ENCODE measurements around the gene CUX1. TPM values are rescaled to one million over a fixed set of nuclear protein-coding genes. Genes with fewer than 3 reads are reported as not detected.
"Not testable (repeated sequence)": the region's sequence is repeated elsewhere in the genome, so short reads cannot be mapped to it uniquely, and the experiment has no call there.

The CUX1 gene
- total RNA-seq, 2 experiments from 2014 or later = 35.6 to 38.0 TPM

DNA sequence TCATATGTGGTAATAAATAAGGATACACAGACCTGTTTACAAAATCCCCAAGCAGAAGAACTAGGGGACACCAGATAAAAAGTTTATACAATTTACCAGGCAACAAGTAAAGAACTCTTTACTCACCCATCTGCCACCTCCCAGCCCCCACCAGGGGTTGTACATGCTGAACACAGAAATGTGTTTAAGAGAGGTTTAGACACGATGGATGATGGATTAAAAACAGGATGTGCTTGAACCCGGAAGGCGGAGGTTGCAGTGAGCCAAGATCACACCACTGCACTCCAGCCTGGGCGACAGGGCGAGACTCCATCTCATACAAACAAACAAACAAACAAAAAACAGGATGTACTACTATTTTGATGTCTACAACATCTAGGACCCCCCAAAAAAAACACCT, 511.4 kb downstream of the CUX1 start:
- POLR2A ChIA-PET; H3K4me3 Mint-ChIP-seq; H3K9me3 ChIP-seq (ENCODE audit: control insufficient read depth in 1 of 2, insufficient read depth in 1 of 2, low read length in 2 of 2); H3K9me3 Mint-ChIP-seq; ATAC-seq (ENCODE audit: poor library complexity); DNase-seq; intact Hi-C loops (cut with DNase I, micrococcal nuclease); H3K27ac ChIP-seq (ENCODE audit: low read depth in 1 of 2, low read length in 2 of 2); H3K4me1 ChIP-seq (ENCODE audit: insufficient read depth, low read length); CTCF ChIA-PET; H3K36me3 ChIP-seq (ENCODE audit: insufficient read depth, low read length); H3K27me3 ChIP-seq (ENCODE audit: control insufficient read depth in 1 of 2, insufficient read depth in 2 of 2, low read length in 2 of 2); H3K4me1 Mint-ChIP-seq (ENCODE audit: low read depth); H3K36me3 Mint-ChIP-seq (ENCODE audit: low read depth); H3K27ac Mint-ChIP-seq; H3K4me3 ChIP-seq (ENCODE audit: low read length): not testable (repeated sequence)
- H3K27me3 Mint-ChIP-seq = peaks cover 12% of the 10 kb centered on the region

DNA sequence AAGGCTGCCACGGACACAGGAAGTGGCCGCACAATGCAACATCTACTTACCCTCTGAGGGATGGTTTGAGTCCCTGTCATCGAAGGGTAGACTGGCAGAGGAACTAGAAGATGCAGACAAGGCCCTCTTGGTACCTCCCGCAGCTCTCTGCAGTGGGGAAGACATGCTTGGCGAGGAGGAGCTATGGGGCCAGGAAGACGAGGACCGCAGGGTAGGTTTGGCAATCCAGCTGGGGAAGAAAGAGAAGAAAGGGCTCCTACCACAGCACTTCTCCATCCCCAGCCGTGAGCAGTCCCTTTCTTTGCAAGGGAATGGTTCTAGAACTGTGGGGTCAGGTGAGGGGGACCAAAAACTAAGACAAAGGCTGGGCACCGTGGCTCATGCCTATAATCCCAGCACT, 511.9 kb downstream of the CUX1 start:
- H3K36me3 ChIP-seq (ENCODE audit: insufficient read depth, low read length); H3K4me3 ChIP-seq (ENCODE audit: low read length); DNase-seq; H3K27ac ChIP-seq (ENCODE audit: low read depth in 1 of 2, low read length in 2 of 2); H3K36me3 Mint-ChIP-seq (ENCODE audit: low read depth); POLR2A ChIA-PET; H3K9me3 ChIP-seq (ENCODE audit: control insufficient read depth in 1 of 2, insufficient read depth in 1 of 2, low read length in 2 of 2); H3K27me3 ChIP-seq (ENCODE audit: control insufficient read depth in 1 of 2, insufficient read depth in 2 of 2, low read length in 2 of 2); H3K4me1 ChIP-seq (ENCODE audit: insufficient read depth, low read length); H3K9me3 Mint-ChIP-seq; H3K4me3 Mint-ChIP-seq; H3K4me1 Mint-ChIP-seq (ENCODE audit: low read depth); ATAC-seq (ENCODE audit: poor library complexity); H3K27ac Mint-ChIP-seq; intact Hi-C loops (cut with DNase I, micrococcal nuclease); CTCF ChIA-PET: not testable (repeated sequence)
- peaks cover 12% of the 10 kb centered on the region for H3K27me3 Mint-ChIP-seq

DNA sequence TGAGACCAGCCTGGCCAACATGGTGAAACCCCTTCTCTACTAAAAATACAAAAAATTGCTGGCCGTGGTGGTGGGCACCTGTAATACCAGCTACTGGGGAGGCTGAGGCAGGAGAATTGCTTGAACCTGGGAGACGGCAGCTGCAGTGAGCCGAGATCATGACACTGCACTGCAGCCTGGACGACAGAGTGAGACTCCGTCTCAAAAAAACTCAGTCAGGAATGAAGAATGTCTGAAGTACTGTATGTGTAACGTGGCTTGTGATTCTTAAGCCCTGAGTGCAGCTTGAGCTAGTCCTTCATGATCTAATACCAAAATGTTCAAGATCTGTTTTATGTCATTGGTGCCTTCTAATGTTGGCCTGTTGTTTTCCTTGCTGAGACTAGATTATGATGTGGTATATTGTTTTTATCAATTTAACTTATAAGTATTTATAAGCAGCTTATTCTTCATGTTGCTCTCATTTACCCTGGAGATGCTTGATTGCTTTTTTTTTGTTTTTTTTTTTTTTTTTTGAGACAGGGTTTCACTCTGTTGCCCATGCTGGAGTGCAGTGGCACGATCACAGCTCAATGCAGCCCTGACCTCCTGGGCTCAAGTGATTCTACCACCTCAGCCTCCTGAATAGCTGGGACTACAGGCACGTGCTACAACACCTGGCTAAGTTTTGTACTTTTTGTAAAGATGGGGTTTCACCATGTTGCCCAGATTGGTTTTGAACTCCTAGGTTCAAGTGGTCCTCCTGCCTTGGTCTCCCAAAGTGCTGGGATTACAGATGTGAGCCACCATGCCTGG, 513.4 kb downstream of the CUX1 start:
- DNase-seq; POLR2A ChIA-PET; H3K27me3 ChIP-seq (ENCODE audit: control insufficient read depth in 1 of 2, insufficient read depth in 2 of 2, low read length in 2 of 2); H3K36me3 ChIP-seq (ENCODE audit: insufficient read depth, low read length); H3K9me3 ChIP-seq (ENCODE audit: control insufficient read depth in 1 of 2, insufficient read depth in 1 of 2, low read length in 2 of 2); H3K36me3 Mint-ChIP-seq (ENCODE audit: low read depth); H3K4me3 Mint-ChIP-seq; H3K27ac ChIP-seq (ENCODE audit: low read depth in 1 of 2, low read length in 2 of 2); H3K4me1 ChIP-seq (ENCODE audit: insufficient read depth, low read length); H3K9me3 Mint-ChIP-seq; CTCF ChIA-PET; ATAC-seq (ENCODE audit: poor library complexity); intact Hi-C loops (cut with DNase I, micrococcal nuclease); H3K4me1 Mint-ChIP-seq (ENCODE audit: low read depth); H3K27ac Mint-ChIP-seq; H3K4me3 ChIP-seq (ENCODE audit: low read length): not testable (repeated sequence)
- H3K27me3 Mint-ChIP-seq = peaks cover 12% of the 10 kb centered on the region

Small RNA genes lying within 50 kb of the gene (microRNA-seq; reads per million reads assigned to microRNA genes)
- gene MIR4285 (ENCODE audit: borderline microRNAs expressed, borderline replicate concordance) = not detected

Other genes with a start within 250 kb of the CUX1 start
- not detected for gene MYL10, start 188.3 kb upstream of the CUX1 start, total RNA-seq